GM21576 (cell line): ENCODE results near the gene DPP6.
"Not testable (repeated sequence)": the region's sequence is repeated elsewhere in the genome, so short reads cannot be mapped to it uniquely, and the experiment has no call there.

Source experiments
- ATAC-seq: cut with Tn5 transposase; IDR thresholded peaks from one replicate; pipeline ENCODE4 v1.9.1; 2021; ENCODE audit warnings: mild to moderate bottlenecking, moderate library complexity; ENCODE audit not compliant: unreplicated experiment

DPP6 gene

GRCh38 chr7:154646126-154647013, 594.2 kb downstream of the DPP6 start:
- no peak for ATAC-seq

- no peak for ATAC-seq
Observed at GRCh38 chr7:154647625-154648024, 595.4 kb downstream of the DPP6 start.

- no peak for ATAC-seq
Observed at GRCh38 chr7:154649015-154649414, 596.8 kb downstream of the DPP6 start.

- no peak for ATAC-seq
Observed at GRCh38 chr7:154649434-154649833, 597.2 kb downstream of the DPP6 start.

GRCh38 chr7:154650275-154650674, 598.1 kb downstream of the DPP6 start:
- no peak for ATAC-seq

DNA sequence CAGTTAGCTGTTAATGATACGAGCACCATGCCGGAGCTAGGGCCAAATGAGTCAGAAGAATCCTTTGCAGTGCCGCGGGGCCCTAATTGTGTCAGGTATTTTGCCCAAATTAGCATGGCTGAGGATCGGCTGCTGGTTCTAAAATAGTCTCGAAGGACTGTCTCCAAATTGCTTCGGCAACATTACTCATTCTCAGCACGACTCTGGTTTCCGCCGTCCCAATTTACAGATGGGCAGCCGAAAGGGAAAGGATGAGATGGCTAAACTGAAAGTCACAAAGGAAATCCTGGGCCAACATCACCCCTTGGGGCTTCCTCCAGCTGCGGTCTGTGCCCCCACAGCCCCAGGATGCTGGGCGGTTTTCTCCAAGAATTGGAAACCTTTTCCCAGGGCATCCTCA, 599.3 kb downstream of the DPP6 start:
- ATAC-seq: no peak

DNA sequence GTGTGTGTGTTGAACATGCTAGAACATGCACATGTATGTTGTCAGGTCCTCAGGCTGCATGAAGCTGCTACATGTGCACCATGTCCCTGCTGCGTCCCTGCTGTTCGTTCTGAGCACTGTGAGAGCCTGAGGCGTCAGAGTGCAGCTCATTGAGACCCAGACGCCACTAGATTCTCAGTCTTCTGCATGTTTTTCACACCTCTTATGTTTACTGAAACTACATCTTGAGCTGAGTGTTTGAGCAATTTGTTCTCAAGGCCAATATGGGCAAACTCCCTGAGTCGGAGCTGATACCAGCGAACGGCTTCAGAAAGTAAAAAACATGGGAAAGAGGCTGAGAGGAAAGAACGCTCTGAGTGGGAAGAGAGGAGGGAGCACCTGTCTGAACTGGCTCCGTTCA, 600.4 kb downstream of the DPP6 start:
- ATAC-seq: no peak

DNA sequence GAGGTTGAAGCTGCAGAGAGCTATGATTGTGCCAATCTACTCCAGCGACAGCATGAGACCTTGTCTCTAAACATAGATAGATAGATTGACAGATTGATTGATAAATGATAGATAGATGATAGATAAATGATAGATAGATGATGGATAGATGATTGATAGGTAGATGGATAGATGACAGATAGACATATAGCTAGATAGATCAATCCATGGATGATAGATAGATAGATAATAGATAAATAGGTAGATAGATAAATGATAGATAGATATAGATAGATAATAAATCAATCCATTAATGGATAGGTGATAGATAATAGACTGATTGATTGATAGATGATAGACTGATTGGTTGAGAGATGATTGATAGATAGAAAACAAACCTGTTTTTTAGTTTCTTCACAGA, 601.1 kb downstream of the DPP6 start:
- no peak for ATAC-seq

DNA sequence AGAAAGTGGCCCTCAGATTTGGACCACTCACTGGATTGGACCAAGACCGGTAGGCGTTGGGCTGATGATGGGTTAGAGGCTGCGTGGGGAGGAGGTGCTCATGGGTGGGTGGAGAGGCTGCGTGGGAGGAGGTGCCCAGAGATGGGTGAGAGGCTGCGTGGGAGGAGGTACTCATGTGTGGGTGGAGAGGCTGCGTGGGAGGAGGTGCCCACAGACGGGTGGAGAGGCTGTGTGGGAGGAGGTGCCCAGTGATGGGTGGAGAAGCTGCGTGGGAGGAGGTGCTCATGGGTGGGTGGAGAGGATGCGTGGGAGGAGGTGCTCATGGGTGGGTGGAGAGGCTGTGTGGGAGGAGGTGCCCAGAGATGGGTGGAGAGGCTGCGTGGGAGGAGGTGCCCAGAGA, 604.4 kb downstream of the DPP6 start:
- no peak for ATAC-seq

- ATAC-seq: no peak
Observed at GRCh38 chr7:154666768-154667167, 614.6 kb downstream of the DPP6 start.

DNA sequence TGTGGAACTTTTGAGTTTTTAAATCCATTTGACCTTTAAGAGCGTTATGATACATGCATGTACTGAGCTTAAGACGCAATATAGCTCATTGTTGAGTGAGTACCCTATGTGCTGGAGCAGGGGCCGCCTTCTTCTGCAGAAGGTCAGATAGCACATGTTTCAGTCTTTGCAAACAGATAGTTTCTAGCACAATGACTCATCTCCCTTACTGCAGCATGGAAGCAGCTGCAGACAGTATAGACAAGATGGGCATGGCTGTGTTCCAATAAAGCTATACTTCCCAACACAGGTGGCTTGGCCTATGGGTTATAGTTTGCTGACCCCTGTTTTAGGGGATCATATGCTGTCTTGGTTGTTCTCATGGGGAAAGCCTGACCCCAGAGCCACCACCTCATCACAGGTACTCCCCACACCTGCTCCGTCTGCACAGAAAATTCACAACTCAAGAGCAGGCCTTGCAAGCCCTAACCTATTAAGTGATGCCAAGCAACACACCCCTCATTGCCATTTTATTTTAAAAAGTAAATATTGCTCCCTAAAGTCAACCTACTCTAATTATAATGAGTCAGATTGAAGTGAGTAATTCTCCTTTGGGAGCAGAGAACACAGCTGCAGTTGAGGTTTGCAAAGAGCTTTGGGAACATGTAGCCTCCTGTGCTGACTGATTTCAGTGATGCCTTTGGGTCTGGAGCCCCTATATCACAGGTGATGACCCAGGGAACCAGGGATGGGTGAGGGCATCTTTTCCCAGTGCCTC, 620.6 kb downstream of the DPP6 start:
- ATAC-seq: no peak

- no peak for ATAC-seq
Observed at GRCh38 chr7:154674191-154674590, 622.0 kb downstream of the DPP6 start.

DNA sequence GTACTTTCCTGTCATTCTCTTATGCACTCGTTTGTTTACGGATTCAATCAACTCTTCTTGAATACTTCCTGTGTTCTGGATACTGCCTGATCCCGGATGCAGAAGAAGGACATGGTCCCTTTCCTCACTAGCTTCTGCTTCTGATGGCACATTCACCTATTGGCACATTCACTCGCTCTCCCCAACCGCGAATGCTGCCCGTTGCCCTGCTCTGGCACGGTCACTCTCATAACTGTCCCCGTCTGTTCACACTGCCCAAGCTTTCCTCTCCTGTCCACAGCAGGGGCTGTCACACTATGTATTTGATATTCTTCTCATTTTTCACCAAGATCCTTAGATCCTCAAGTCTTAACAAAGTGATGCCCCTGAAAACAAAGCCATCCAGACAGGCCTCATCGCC, 623.4 kb downstream of the DPP6 start:
- ATAC-seq: no peak

DNA sequence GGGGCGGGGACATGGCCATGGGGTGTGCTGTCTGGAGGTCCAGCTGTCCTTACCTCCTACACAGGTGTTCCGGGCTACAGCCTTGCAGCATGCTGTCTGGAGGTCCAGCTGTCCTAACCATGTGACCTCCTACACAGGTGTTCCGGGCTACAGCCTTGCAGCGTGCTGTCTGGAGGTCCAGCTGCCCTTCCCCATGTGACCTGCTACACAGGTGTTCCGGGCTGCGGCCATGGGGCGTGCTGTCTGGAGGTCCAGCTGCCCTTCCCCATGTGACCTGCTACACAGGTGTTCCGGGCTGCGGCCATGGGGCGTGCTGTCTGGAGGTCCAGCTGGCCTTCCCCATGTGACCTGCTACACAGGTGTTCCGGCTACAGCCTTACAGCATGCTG, 623.8 kb downstream of the DPP6 start:
- ATAC-seq: not testable (repeated sequence)

GRCh38 chr7:154676422-154677073, 624.4 kb downstream of the DPP6 start:
- no peak for ATAC-seq

DNA sequence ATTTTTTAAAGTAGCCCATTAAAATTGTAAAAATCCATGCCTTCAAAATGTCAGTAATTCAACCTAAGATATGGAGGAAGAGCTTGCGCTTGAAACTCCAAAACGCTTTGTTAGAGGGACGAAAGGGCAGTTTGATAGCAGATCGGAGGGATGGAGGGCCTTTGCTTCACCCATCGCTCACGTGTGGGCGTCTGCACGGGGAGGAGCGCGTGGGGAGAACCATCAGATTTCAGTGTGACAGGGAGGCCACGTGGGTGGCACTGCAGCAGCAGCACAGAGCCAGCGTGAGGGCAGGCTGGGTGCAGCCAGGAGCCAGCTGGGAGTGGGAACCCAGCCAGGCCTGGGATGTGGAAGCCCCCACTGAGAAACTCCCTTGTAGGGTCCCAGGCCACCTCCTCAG, 625.3 kb downstream of the DPP6 start:
- ATAC-seq: no peak

GRCh38 chr7:154678001-154678550, 625.9 kb downstream of the DPP6 start:
- not testable (repeated sequence) for ATAC-seq

DNA sequence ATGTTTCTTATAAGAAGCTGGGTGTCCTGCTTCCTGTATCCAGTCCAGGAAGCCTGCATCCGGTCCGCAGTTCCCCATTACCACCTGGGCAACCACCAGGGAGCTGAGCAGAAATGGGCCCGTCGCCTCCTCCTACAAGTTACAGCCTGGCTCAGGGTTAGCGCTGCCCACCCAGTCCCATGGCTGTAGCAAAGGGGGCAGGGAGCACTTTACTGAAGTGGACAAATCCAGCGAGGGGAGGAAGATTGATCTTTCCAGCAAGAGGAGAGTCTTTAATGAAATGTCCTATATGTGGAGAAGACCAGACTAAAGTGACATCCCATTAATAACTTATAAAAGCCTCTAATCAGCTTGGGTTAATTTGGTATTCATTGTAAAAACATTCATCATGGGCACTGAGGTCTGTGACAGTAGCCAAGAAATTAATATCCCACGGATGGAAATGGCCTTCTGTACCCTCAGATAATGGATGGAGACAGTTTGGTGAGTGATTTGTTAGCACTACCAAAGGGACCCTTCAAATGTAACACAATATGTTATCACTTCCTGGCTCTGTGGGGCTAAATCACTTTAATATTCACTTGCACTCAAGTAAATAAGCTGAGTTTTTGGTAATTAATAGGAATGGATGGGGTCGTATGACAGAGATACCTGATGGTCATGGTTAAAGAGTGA, 627.3 kb downstream of the DPP6 start:
- no peak for ATAC-seq

DNA sequence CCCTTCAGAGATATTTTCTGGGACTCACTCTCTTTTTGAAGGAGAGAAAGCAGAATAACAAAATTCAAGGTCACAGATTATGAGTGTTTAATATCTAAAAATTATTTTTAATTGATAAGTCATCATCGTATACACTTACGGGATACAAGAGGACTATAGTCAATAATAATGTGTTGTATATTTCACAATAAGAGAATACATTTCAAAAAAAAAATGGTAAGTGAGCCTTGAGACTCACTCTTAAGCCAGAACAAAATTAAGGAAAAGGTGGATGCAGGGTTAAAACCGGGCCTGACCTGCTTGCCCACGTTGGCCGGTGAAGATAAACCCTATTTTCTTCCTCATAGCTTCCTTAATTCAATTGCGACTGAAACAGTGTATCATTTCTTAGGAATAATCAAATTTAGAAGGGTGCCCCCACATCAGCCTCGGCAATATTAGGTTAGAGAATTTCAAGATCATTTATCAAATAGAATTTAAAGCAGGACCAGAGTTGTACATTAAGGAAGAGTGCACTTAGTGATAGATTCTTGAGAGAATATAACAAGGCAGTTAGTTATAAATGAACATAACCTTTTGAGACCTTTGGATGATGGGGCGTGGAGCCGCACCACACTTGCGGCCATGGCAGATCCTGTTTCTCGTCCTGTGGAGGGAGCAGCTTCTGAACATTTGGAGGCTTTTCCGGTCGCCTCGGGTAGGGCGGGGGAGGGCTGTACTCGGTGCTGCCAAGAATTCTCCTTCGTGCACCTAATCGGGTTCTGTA, 628.9 kb downstream of the DPP6 start:
- no peak for ATAC-seq

DNA sequence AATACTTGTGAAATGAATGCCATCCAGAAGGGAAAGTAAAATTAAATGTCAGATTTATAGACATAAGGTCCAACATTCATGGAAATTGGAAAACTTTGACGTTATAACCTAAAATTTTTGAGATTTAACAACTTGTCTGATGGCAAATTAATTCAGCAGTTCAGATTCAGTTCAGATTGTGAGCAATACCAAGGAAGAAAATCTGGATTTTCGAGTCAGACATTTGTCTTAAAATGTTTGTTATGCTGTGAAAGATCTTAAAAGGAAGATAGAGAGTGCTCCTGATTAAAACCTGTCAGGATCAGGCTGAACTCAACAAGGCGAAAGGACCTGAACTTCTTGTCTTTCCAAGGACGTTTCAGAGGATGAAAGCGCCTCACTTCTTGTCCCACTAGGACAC, 629.8 kb downstream of the DPP6 start:
- ATAC-seq: no peak
